Measurements from ENCODE around the gene EMC9.

EMC9 gene

DNA sequence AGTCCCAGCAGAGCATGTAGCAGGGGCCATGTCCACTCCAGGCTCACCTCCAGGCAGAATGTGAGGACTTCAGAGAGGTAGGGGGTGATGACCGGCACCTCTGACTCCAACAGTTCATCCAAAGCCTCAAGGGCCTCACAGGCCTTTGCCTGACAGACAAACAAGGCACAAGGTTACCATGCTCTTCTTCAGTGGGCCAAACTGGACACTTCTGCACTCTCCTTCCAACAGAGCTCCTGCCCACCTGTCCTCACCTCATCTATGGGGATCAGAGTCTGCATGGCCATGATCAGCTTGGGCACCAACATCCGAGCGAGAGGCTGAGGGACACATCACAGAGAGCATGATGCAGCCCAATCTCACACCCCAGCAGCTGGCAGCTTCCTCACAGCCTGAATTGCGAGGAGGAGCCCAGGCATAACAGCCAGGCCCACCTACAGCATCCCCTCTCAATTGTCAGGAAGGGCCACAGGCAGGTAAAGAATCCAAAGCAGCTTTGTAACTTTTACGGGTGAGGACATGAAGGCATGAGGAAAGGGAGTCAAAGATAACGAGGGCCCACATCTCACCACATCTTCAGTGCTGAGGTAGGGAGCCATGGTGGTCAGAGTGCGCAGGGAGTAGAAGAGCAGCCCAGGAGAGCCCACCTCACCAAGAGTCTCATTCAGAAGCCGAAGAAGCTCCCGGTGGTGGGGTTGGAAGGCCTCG lies 45.6 kb upstream of the EMC9 start:
- H3K4me3 ChIP-seq (ENCODE audit: control insufficient read depth, low read depth, low read length) = no peak overlapping the region
- no peak for TF ChIP-seq CTCF (conservative IDR thresholded peaks at IDR 0.05; ENCODE audit: control insufficient read depth, insufficient read depth, low read depth, low read length)

DNA sequence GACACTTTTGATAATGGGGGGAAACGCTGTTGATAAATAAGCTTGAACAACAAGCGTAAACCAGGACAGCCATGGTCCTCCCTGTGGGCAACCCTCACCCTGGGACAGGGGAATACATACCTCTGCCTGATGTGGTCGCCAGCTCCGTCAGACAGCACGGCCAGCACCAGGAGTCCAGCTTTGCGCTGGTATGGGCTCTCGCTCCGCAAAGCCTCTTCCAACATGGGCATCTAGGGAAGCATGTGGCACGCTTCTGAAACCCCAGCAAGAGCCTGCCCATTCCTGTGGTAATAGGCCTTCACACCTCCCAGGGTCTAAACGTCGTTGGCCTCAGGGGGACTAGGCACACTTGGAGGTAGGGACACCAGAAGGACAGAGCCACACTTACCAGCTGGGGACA lies 44.4 kb upstream of the EMC9 start:
- no peak overlapping the region for H3K4me3 ChIP-seq (ENCODE audit: control insufficient read depth, low read depth, low read length)
- DNase-seq (ENCODE audit: low read depth) = no peak
- TF ChIP-seq CTCF (conservative IDR thresholded peaks at IDR 0.05; ENCODE audit: control insufficient read depth, insufficient read depth, low read depth, low read length) = no peak

More for the DNA sequence above, 45.6 kb upstream of the EMC9 start:
- DNase-seq (ENCODE audit: low read depth) = no peak

DNA sequence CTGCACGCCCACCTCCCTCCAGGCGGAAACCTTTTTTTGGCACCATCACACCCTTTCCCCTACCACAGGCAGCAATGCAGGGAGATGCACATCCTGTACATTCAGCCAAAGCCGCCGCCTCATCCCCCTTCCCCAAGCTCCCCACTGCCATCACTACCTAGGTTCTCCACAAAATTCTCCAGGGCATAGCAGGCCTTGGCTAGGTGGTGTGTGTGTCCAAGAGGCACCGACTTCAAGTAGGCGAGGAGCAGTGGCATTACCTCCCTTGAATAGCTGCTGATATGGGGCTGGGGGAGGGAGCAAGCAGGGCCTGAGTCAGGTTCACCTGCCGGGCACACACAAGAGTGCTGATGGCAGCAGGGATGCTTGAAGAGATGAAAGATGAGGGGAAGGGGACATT lies 43.6 kb upstream of the EMC9 start:
- no peak for DNase-seq (ENCODE audit: low read depth)
- TF ChIP-seq CTCF (conservative IDR thresholded peaks at IDR 0.05; ENCODE audit: control insufficient read depth, insufficient read depth, low read depth, low read length) = no peak
- H3K4me3 ChIP-seq (ENCODE audit: control insufficient read depth, low read depth, low read length) = no peak overlapping the region

GRCh38 chr14:24184104-24184970 lies 42.9 kb upstream of the EMC9 start:
- no peak overlapping the region for H3K4me3 ChIP-seq (ENCODE audit: control insufficient read depth, low read depth, low read length)
- DNase-seq (ENCODE audit: low read depth) = no peak
- TF ChIP-seq CTCF (conservative IDR thresholded peaks at IDR 0.05; ENCODE audit: control insufficient read depth, insufficient read depth, low read depth, low read length) = no peak

DNA sequence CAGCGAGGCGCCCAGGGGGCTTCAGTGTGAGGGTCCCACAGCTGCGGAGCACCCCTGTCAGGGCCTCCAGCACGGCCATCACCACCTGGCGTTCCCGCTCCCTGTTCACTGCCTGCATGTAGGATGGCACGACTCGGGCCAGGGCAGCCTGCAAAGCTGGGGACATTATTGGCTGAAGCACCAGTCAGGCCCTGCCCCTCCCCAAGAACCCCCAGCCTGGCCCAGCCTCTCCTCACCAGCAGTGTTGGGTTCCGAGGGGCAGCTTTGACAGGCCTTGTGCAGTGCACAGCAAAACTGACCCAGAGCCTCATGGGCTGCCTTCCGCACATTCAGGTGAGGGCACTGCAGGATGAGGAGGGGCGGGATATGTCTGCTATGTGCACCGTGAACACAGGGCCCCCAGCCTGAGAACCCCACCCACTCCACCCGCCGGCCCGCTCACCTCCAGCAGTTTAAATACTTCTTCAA lies 41.7 kb upstream of the EMC9 start:
- no peak for TF ChIP-seq CTCF (conservative IDR thresholded peaks at IDR 0.05; ENCODE audit: control insufficient read depth, insufficient read depth, low read depth, low read length)
- H3K4me3 ChIP-seq (ENCODE audit: control insufficient read depth, low read depth, low read length) = no peak overlapping the region
- DNase-seq (ENCODE audit: low read depth) = no peak

DNA sequence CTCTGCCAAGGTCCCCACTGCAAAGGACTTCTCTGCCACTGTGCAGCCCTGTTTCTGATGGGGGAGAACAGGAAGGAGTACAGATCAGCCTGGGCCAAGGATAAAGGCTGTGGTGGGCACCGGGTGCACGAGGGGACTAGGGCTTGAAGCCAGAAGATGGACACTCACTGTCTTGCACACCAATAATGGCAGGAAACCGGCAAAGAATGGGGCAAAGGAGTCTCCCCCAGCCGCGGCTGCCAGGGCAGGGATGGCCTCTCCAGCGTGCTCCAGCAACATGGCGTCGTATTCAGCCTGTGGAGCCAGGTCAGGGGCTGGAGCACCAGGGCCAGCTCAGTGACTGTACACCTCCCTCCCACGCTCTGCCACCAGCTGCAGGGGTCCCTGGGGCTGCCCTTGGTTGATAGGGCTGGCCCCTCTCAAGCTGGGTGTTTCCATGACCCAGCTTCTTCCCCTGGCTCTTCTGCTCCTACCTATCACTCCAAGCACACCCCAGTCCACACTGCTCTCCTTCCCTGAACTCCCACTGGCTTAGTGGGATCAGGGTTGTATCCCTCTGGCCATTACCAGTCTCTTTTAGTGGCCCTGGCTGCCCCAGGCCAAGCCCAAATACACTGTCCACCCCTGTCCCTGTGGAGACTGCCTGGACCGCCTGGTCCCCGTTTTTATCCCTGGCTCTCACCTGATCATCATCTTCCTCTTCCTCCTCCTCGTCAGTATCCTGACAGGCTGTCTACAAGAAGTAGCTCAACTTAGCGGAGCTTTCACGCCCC lies 40.9 kb upstream of the EMC9 start:
- no peak overlapping the region for H3K4me3 ChIP-seq (ENCODE audit: control insufficient read depth, low read depth, low read length)
- TF ChIP-seq CTCF (conservative IDR thresholded peaks at IDR 0.05; ENCODE audit: control insufficient read depth, insufficient read depth, low read depth, low read length) = no peak
- DNase-seq (ENCODE audit: low read depth) = no peak
